ES-I3 (cell line): ENCODE results near the gene LCE3A.
"Not testable (repeated sequence)": the region's sequence is repeated elsewhere in the genome, so short reads cannot be mapped to it uniquely, and the experiment has no call there.

Experiments
- H3K36me3 ChIP-seq: 2 replicates; pipeline ENCODE4 v1.6.1; 2013; ENCODE audit warnings: mild to moderate bottlenecking, low read length, control low read depth, moderate library complexity; ENCODE audit not compliant: insufficient read depth
- H3K4me1 ChIP-seq: 2 replicates; pipeline ENCODE4 v1.6.1; 2013; ENCODE audit warnings: mild to moderate bottlenecking, control low read depth, low read length; ENCODE audit not compliant: insufficient read depth
- H3K9ac ChIP-seq: 2 replicates; pipeline ENCODE4 v1.6.1; 2013; ENCODE audit warnings: low read depth, mild to moderate bottlenecking, low read length, moderate library complexity
- H3K9me3 ChIP-seq: 2 replicates; pipeline ENCODE4 v1.6.1; 2013; ENCODE audit warnings: mild to moderate bottlenecking, low read length, moderate library complexity; ENCODE audit not compliant: control insufficient read depth, insufficient read depth

Gene LCE3A, protein sequence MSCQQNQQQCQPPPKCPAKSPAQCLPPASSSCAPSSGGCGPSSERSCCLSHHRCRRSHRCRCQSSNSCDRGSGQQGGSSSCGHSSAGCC

DNA sequence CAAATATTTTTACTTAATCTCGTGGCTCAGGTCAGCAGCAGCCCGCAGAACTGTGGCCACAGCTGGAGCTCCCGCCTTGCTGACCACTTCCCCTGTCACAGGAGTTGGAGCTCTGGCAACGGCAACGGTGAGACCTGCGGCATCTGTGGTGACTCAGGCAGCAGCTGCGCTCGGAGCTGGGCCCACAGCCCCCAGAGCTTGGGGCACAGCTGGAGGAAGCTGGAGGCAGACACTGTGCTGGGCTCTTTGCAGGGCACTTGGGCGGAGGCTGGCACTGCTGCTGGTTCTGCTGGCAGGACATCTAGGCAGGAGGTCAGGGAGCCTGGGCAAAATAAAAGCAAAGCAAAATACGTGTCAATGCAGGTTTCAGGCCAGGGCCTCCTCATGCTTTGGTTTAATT lies at the start of gene LCE3A:
Gene LCE3A, minus strand, starts transcription at position 301 of the 400 bp plus-strand sequence. Its CDS starts 0 bp downstream, at position 301.
- peaks cover 7% of the 10 kb centered on the region for H3K9me3 ChIP-seq
- peak within 1 kb of the TSS; percentile 17; the same call in 1 of the 2 replicates for H3K9ac ChIP-seq
- no peaks in the 10 kb centered on the region for H3K36me3 ChIP-seq
- H3K4me1 ChIP-seq: peaks cover 5% of the 10 kb centered on the region; the same call in 1 of the 2 replicates

DNA sequence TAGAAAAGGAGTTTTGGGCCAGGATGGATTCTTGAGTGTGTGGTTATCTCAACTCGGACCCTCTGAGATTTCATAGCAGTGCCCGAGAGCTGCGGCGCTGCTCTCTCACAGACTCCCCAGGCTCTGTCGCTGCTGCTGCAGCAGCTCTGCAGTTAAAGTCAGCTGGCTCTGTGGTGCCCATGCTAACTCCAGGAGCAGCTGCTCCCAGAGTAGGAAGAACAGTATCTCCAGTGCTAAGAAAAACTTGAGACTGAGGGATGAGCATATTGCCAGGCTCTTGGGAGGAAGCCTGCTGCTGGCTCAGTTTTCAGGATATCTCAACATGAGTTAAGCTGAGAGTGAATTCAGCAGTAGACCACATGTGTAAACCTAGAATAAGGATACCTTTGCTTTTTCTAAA lies 44.7 kb upstream of the LCE3A start:
- H3K9ac ChIP-seq: no peak overlapping the region
- H3K9me3 ChIP-seq: no peaks in the 10 kb centered on the region
- H3K4me1 ChIP-seq: no peaks in the 10 kb centered on the region
- no peaks in the 10 kb centered on the region for H3K36me3 ChIP-seq

DNA sequence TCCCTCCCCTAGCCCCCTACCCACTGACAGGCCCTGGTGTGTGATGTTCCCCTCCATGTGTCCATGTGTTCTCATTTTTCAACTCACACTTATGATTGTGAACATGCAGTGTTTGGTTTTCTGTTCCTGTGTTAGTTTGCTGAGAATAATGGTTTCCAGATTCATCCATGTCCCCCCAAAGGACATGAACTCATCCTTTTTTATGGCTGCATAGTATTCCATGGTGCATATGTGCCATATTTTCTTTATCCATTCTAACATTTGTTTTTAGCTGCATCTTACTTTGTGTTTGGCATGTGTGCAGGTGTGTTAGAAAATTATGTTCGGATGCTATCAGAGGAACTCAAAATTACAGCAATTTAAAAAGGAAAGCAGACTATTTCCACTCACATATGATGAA lies 43.3 kb upstream of the LCE3A start:
- not testable (repeated sequence) for H3K36me3 ChIP-seq, H3K4me1 ChIP-seq, H3K9me3 ChIP-seq

DNA sequence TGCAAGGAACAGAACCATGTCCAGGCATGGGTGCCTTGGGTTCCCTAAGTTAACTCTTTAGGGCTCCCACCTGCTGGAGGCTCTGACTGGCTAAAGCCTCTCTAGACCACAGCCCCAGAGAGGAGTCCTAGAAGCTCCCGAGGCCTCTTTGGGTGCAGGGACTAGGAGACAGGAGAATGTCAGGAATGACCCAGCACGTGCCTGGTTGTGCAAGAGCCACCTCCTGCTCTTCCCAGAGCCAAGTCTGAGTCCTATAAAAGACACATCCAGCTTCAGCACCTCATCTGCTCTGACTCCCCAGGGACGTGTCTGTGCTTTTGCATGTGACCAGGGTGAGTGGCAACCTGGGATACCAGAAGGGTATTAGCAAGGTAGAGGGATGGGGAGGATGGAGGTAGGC lies 40.2 kb upstream of the LCE3A start, which contains the start of gene LCE2D:
Gene LCE2D, plus strand, starts transcription at position 283 of the 400 bp plus-strand sequence. CDS start 726 bp downstream, outside the sequence.
- H3K4me1 ChIP-seq: no peaks in the 10 kb centered on the region

More for the DNA sequence above, 43.3 kb upstream of the LCE3A start:
- not testable (repeated sequence) for H3K9ac ChIP-seq

DNA sequence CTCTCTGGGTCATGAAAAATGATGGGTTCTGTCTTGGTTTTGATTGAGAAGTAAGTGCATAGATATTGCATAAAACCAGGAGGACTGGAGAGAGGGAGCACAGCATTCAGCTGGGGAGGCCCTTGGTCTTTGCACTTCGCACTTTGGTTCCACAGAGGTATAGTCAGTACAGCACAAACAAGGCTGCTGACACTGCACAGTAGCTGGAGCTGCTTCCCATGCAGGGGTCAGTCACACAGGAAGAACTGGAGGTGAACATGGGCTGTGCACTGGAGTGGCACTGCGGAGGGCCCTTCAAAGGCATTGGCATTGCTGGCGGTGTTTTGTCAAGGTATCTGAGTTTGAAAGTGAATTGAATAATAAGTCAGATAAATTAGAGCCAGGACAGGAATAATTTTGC lies 35.7 kb upstream of the LCE3A start:
- Histone ChIP-seq H3K9ac (no peak overlapping the region), H3K36me3 (no peaks in the 10 kb centered on the region), H3K9me3 (no peaks in the 10 kb centered on the region), H3K4me1 (no peaks in the 10 kb centered on the region)

More for the DNA sequence above, 40.2 kb upstream of the LCE3A start, which contains the start of gene LCE2D:
- H3K9ac ChIP-seq: no peak within 1 kb of the TSS
- H3K36me3 ChIP-seq: no peaks in the 10 kb centered on the region
- H3K9me3 ChIP-seq: no peaks in the 10 kb centered on the region

DNA sequence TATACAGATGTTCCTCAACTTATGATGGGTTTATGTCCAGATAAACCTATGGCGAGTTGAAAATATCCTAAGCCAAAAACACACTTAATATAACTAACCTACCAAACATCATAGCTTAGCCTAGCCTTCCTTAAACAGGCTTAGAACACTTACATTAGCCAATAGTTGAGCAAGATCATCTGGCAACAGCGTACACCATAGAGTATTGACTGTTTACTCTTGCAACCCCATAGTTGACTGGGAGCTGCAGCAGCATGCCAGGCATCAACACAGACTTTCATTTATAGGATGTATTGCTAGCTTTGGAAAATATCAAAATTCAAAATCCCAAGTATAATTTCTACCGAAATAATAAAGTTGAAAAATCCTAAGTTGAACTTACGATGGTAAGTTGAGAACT lies 34.8 kb upstream of the LCE3A start:
- no peaks in the 10 kb centered on the region for H3K4me1 ChIP-seq
- no peak overlapping the region for H3K9ac ChIP-seq
- H3K36me3 ChIP-seq: no peaks in the 10 kb centered on the region
- no peaks in the 10 kb centered on the region for H3K9me3 ChIP-seq

DNA sequence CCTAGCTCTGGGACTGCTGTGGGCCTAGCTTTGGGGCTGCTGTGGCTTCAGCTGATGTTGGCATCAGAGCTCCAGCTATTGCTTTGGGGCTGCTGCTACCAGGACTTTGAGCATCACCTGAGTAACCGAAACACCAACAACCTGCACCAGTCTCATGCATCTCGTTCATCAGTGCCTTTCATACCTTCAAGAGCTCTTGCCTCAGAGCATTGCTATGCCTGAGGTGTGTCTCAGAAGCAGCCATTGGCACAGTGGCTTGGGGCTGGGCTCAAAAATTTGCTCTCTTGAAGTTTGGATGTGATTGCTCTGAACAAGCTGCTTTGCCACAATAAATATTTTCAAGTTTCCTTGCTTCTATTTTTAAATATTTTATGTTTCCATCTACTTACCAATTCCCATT lies 33.6 kb upstream of the LCE3A start:
- no peaks in the 10 kb centered on the region for H3K9me3 ChIP-seq
- H3K4me1 ChIP-seq: no peaks in the 10 kb centered on the region

DNA sequence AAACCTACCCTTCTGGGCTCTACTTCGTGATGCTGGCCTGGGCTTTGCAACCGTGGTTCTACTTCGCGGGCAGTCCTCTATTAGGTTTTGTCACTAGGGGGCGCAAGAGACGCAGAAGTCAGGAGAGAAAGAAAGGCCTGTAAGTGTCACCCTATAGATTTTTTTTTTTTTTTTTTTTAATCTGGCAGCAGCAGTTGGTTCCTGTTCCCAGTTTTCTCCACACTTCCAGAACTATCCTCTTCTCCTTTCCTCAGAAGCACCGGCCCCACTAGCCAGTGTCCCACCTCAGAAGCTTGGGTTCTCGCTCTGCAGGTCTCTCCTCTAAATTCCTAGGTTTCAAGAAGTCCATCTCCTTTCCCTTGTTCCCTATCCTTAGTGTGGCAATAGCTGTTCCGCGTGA lies 31.2 kb upstream of the LCE3A start:
- H3K9me3 ChIP-seq: no peaks in the 10 kb centered on the region
- H3K9ac ChIP-seq: no peak overlapping the region
- H3K4me1 ChIP-seq: no peaks in the 10 kb centered on the region
- no peaks in the 10 kb centered on the region for H3K36me3 ChIP-seq

More for the DNA sequence above, 33.6 kb upstream of the LCE3A start:
- H3K9ac ChIP-seq: no peak overlapping the region
- no peaks in the 10 kb centered on the region for H3K36me3 ChIP-seq

DNA sequence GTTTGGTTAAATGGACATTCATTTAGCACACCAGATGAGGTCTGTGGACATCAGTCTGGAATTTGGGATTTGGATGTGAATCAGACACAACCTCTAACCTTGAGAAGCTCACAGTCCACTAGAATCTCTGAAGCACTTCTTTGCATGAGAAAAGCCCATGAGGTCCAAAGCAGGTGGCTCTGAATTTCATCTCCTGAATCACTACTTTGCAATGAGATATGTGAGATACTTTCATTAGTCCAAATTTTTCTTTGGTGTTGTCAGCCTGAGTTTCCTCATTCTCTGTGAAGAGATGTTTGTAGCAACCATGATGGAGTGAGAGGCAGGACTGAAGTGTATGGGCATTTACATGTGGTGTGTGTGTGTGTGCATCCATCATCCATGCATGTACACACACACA lies 23.8 kb upstream of the LCE3A start:
- Histone ChIP-seq H3K9ac (no peak overlapping the region), H3K36me3 (no peaks in the 10 kb centered on the region), H3K4me1 (no peaks in the 10 kb centered on the region), H3K9me3 (no peaks in the 10 kb centered on the region)

DNA sequence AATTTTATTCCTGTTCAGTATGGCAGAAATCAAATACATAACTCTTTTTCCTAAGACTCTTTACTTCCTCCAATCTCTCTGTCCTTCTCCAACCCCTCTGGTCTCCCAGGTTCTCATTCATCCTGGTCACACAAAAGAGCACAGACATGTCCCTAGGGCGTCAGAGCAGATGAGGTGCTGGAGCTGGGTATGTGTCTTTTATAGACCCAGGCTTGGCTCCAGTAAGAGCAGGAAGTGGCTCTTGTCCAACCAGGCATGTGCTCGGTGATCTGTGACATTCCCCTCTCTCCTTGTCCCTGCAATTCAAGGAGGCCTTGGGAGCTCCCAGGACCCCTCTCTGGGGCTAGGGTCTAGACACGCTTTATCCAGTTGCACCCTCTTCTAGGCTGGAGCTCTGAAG lies 22.2 kb upstream of the LCE3A start:
- Histone ChIP-seq H3K4me1 (no peaks in the 10 kb centered on the region), H3K36me3 (no peaks in the 10 kb centered on the region), H3K9me3 (no peaks in the 10 kb centered on the region), H3K9ac (no peak overlapping the region)

DNA sequence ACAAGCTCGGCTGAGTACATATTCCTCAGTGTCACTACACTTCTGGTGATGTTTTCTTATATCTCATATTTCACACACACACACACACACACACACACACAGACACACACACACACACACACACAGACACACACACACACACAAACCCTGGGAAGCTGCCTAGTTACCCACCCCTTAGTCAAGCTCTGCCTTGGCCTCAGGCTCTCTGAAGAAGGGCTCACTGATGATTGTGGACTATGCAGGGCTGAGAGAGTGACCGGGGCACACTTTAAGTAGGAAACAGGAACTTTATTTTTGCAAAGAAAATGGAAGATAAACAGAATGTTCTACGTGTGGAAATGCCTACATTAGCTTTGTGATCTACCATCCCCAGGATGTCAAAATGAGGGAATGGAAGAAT lies 21.0 kb upstream of the LCE3A start:
- no peaks in the 10 kb centered on the region for H3K36me3 ChIP-seq
- H3K4me1 ChIP-seq: no peaks in the 10 kb centered on the region
- no peaks in the 10 kb centered on the region for H3K9me3 ChIP-seq
- H3K9ac ChIP-seq: no peak overlapping the region

DNA sequence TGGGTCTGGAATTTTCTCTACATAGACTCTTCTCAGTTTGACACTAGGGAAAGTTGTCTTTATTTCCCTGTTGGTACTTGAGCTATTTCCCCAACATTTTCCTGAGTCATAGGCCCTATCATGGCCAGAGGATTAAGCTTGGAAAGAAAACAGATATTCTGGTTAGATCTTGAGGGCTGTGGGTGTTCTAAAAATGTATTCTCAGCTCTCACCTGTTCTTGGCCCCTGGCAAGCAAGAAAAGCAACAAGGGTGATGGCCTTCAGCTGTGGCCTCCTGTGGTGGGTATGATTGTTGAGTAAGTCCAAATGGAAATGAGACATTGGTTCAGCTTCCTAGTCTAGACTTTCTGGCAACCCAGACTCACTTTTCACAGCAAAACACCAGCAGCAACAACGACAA lies 17.4 kb upstream of the LCE3A start:
- Histone ChIP-seq H3K4me1 (no peaks in the 10 kb centered on the region), H3K9me3 (no peaks in the 10 kb centered on the region), H3K9ac (no peak overlapping the region; the same call in 1 of the 2 replicates), H3K36me3 (no peaks in the 10 kb centered on the region)

DNA sequence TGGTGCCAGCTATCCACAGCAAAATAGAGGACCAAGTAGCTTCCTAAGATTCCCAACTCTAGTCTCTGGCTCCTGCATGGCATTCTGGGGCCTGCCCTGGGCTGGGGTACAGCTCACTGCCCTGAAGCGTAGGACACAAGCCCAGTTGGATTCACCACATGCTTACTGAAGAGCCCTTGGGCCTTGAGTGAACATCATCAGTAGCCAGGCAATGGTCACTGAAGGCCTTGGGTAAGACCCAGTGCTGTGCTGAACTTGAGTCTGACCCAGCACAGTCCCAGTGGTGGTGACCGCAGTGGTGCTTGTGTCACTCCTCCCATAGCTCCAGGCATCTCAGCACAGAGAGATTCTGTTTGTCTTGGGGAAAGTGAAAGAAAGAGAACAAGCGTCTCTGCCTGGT lies 7.7 kb upstream of the LCE3A start:
- no peaks in the 10 kb centered on the region for H3K36me3 ChIP-seq
- H3K9me3 ChIP-seq: no peaks in the 10 kb centered on the region; the same call in 1 of the 2 replicates
- no peaks in the 10 kb centered on the region for H3K4me1 ChIP-seq
- H3K9ac ChIP-seq: no peak overlapping the region

DNA sequence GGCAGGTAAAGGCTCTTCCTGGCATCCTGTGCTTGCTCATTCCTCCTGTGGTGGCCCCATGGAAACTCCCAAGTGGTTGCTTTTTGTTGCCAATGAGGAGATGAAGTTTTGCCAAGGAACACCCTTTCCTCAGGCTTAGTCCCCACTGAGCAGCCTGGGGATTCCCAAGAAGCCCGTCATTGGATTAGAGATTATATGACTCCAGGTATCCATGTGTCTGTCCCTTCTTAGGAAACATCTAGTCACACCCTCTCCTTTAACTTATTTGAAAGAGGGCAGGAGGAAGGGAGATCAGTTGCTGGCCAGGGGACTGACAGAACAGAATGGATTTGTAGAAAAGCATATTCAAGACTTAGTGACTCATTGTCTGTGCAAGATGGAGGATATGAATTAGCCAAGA lies 3.8 kb upstream of the LCE3A start:
- Histone ChIP-seq H3K4me1 (peaks cover 5% of the 10 kb centered on the region; the same call in 1 of the 2 replicates), H3K9ac (no peak overlapping the region), H3K9me3 (no peaks in the 10 kb centered on the region; the same call in 1 of the 2 replicates), H3K36me3 (no peaks in the 10 kb centered on the region)

DNA sequence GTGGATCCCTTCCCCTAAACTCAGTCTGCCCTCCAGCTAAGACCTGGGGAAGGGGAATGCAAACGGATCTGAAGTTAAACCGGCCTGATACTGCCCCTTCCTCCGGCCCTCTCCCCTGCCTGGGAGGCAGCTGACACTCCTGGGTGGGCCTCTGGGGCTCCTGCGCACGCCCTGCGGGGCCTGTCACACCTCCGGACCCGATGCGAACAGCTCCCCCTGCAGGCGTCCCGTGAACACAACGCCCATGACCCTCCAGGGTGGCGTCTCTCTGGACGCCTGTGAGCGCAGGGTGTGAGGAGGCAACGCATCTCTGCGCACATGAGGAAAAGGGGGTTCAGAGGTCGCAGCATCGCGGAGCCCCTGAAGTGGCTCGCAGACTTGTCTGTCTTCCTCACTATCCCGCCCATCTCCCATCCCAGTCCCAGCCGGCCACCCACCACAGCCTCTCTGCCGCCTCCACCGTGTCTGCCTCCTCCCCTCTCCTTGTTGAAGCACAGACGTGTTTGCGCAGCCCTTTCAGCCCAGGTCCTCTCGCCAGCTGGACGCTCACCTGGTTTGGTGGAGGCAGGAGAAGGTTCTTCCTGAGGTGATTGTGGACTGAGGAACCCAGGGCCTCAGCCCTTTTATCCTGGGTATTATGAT lies 421 bp upstream of the LCE3A start:
- H3K4me1 ChIP-seq: peaks cover 5% of the 10 kb centered on the region; the same call in 1 of the 2 replicates
- no peaks in the 10 kb centered on the region for H3K36me3 ChIP-seq
- H3K9ac ChIP-seq: peak overlapping the region; percentile 17; the same call in 1 of the 2 replicates
- peaks cover 7% of the 10 kb centered on the region for H3K9me3 ChIP-seq
